Left lung (tissue), 10 donors: ENCODE data around the gene SF3A1. TPM values are rescaled to one million over a fixed set of nuclear protein-coding genes. Genes with fewer than 3 reads are reported as not detected.

Source experiments
- ATAC-seq: fragments of 200-7000 bp; cut with Tn5 transposase; one replicate; pipeline ENCODE4 v1.9.1; 2020; ENCODE audit warnings: moderate library complexity
- DNase-seq, 4 donors: peaks; one replicate each; pipeline ENCODE4 v3.0.0-alpha.2; 2013 to 2020
- H3K27ac ChIP-seq, 2 donors: fragments of 200-600 bp; sonication (generic) in 1 of 2; one replicate each; pipeline versions ENCODE4 v1.5.0 to v1.8.0; 2020 to 2021
- H3K27me3 ChIP-seq, 2 donors: fragments of 200-600 bp; sonication (generic) in 1 of 2; one replicate each; pipeline versions ENCODE4 v1.5.0 to v1.8.0; 2020 to 2021
- H3K36me3 ChIP-seq, 2 donors: fragments of 200-600 bp; sonication (generic) in 1 of 2; one replicate each; pipeline versions ENCODE4 v1.5.0 to v1.8.0; 2020 to 2021
- H3K4me1 ChIP-seq, 2 donors: fragments of 200-600 bp; one replicate each; pipeline ENCODE4 v1.8.0; 2021
- H3K4me3 ChIP-seq, 2 donors: fragments of 200-600 bp; sonication (generic) in 1 of 2; one replicate each; pipeline versions ENCODE4 v1.5.0 to v1.8.0; 2020 to 2021; ENCODE audit warnings: mild to moderate bottlenecking in 1 of 2
- H3K9me3 ChIP-seq, 2 donors: fragments of 200-600 bp; sonication (generic) in 1 of 2; one replicate each; pipeline versions ENCODE4 v1.5.0 to v1.8.0; 2020 to 2021
- CTCF ChIP-seq, 2 donors: fragments of 200-600 bp; sonication (generic) in 1 of 2; IDR thresholded peaks; one replicate each; pipeline versions ENCODE4 v1.5.0 to v1.8.0; 2021; ENCODE audit warnings: antibody characterized with exemption in 2 of 2
- intact Hi-C, 2 donors: fragments of 100-400 bp; cut with DNase I; formaldehyde crosslinking; loops; one replicate each; pipeline versions ENCODE4 v1.11.2 to v1.14.2; 2022
- polyA plus RNA-seq, 6 donors: library from polyadenylated mRNA; unstranded; fragments of 120-200 nt; gene quantifications; one replicate each; pipeline ENCODE4 v1.2.1, GENCODE V29; 2013; ENCODE audit not compliant: insufficient read length in 6 of 6
- total RNA-seq, 2 donors: library from RNA; stranded (reverse); fragmentation: NEBNext Ultra II Directional; extraction: Animal tissue kit (Norgen Biotek cat#: 25700); gene quantifications; one replicate each; pipeline ENCODE4 v1.2.1, GENCODE V29; 2021
- donor health status: DM: no; HTN: yes; CAD: no.
- donor health status: DM: no; HTN: no; CAD: no.

The SF3A1 gene
- total and polyA plus RNA-seq, 8 donors: 119 to 154 (median 137) TPM

DNA sequence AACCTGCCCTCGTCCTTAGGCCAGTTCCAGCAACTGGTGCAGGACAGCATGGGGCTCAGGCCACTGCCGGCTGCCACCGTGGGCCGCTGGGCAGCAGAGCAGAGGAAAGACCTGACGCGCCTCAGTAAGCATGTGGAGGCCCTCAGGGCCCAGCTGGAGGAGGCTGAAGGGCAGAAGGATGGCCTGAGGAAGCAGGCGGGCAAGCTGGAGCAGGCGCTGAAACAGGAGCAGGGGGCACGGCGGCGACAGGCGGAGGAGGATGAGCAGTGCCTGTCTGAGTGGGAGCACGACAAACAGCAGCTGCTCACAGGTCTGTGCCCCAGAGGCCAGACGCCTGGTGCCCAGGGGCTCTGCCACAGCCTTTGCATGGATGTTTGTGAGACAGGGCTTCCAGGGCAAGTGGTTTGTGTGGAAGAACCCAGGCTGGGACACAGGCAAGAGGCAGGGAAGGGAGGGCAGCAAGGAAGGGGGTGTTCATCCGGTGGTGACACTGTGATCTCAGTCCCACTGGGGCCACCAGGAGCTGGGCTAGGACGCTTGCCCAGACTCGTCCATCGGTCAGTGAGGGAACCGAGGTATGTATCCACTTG lies 14.0 kb upstream of the SF3A1 start:
- no peak for ATAC-seq
- peaks cover 0 to 6% of the 10 kb centered on the region in 2 donors for H3K36me3 ChIP-seq
- no peak for TF ChIP-seq CTCF (IDR thresholded peaks at IDR 0.05)
- DNase-seq: peak in 1 of 4 donors; percentile 76
- no peaks in the 10 kb centered on the region for H3K27me3 ChIP-seq
- H3K9me3 ChIP-seq: no peaks in the 10 kb centered on the region
- H3K4me1 ChIP-seq: peaks cover 0 to 16% of the 10 kb centered on the region in 2 donors
- H3K27ac ChIP-seq: no peak overlapping the region
- intact Hi-C loops: no loop called here
- H3K4me3 ChIP-seq: no peak overlapping the region

GRCh38 chr22:30368420-30368819 lies 11.7 kb upstream of the SF3A1 start:
- Histone ChIP-seq H3K27me3 (no peaks in the 10 kb centered on the region), H3K27ac (no peak overlapping the region), H3K9me3 (no peaks in the 10 kb centered on the region), H3K4me1 (peaks cover 0 to 13% of the 10 kb centered on the region in 2 donors), H3K4me3 (no peak overlapping the region), H3K36me3 (peaks cover 0 to 10% of the 10 kb centered on the region in 2 donors)
- TF ChIP-seq CTCF (IDR thresholded peaks at IDR 0.05): no peak
- no peak for ATAC-seq
- intact Hi-C loops: no loop called here
- peak in 1 of 4 donors; percentile 61 for DNase-seq

DNA sequence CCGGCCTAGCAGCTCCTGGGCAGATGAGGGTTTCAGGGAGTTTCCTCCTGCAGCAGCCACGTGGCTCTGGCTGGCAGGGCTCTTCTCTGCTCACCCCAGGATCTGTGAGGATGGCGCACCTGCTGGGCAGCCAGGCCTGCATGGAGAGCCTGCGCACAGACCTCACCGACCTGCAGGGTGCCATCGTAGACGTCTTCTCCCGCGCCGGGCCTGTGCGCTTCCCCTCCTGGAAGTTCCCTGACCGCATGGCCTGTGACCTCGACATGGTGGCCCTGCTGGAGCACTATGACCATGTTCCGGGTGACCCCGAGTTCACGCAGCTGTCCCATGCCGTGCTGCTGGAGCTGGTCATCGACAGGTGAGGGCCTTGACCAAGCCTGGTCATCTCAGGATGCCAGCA lies 9.2 kb upstream of the SF3A1 start:
- Histone ChIP-seq H3K4me3 (no peak overlapping the region), H3K27me3 (no peaks in the 10 kb centered on the region), H3K9me3 (no peaks in the 10 kb centered on the region), H3K4me1 (no peaks in the 10 kb centered on the region), H3K36me3 (peaks cover 0 to 10% of the 10 kb centered on the region in 2 donors), H3K27ac (no peak overlapping the region)
- ATAC-seq (no peak), DNase-seq (peak in 1 of 4 donors; percentile 66)
- no peak for TF ChIP-seq CTCF (IDR thresholded peaks at IDR 0.05)
- intact Hi-C loops: no loop called here

DNA sequence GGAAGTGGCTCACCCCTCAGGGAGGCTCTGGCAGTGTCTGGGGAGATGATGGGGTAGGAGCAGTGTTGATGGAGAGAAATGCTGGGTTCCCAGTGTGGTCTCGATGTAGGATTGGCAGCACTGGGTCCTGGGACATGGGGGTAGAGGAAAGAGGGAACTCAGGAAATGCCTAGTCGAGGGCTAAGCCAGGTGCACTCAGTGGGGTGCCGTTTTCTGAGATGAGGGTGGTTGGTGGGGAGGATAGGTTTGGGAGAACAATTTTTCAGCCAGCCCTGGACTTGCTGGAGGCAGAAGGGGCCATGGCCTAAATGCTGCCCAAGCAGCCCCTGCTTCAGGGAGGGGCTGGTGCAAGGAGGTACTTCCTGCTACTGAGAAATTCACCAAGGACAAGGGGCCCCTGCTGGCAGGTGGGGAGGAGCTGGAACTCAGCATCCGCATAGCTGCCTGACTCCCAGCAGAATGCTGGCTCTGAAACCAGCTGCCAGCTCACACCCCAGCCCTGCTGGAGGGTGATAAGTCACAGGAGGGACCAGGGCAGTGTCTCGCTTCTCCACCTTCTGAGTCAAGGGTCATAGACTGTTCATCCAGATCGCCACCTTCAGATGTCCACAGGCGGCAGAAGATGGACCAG lies 6.1 kb upstream of the SF3A1 start:
- no peak for TF ChIP-seq CTCF (IDR thresholded peaks at IDR 0.05)
- no peak for DNase-seq

GRCh38 chr22:30361916-30362650 lies 5.4 kb upstream of the SF3A1 start:
- intact Hi-C loops: no loop called here
- DNase-seq (no peak), ATAC-seq (no peak)
- Histone ChIP-seq H3K36me3 (peaks cover 0 to 10% of the 10 kb centered on the region in 2 donors), H3K27ac (no peak overlapping the region), H3K27me3 (no peaks in the 10 kb centered on the region), H3K4me1 (peaks cover 0 to 8% of the 10 kb centered on the region in 2 donors), H3K4me3 (no peak overlapping the region), H3K9me3 (no peaks in the 10 kb centered on the region)
- TF ChIP-seq CTCF (IDR thresholded peaks at IDR 0.05): no peak

More for the DNA sequence above, 6.1 kb upstream of the SF3A1 start:
- no peak for ATAC-seq
- intact Hi-C loops: no loop called here
- H3K27ac ChIP-seq: no peak overlapping the region
- no peaks in the 10 kb centered on the region for H3K27me3 ChIP-seq
- H3K36me3 ChIP-seq: peaks cover 0 to 10% of the 10 kb centered on the region in 2 donors
- H3K4me3 ChIP-seq: no peak overlapping the region
- H3K4me1 ChIP-seq: peaks cover 0 to under 1% of the 10 kb centered on the region in 2 donors
- H3K9me3 ChIP-seq: no peaks in the 10 kb centered on the region
